GM18873 (cell line): ENCODE measurements around the gene TINCR.

Source experiments
- ATAC-seq: cut with Tn5 transposase; IDR thresholded peaks from one replicate; pipeline ENCODE4 v1.9.1; 2021; ENCODE audit warnings: mild to moderate bottlenecking, moderate library complexity, moderate number of reproducible peaks; ENCODE audit not compliant: unreplicated experiment, low FRiP score

Gene TINCR

DNA sequence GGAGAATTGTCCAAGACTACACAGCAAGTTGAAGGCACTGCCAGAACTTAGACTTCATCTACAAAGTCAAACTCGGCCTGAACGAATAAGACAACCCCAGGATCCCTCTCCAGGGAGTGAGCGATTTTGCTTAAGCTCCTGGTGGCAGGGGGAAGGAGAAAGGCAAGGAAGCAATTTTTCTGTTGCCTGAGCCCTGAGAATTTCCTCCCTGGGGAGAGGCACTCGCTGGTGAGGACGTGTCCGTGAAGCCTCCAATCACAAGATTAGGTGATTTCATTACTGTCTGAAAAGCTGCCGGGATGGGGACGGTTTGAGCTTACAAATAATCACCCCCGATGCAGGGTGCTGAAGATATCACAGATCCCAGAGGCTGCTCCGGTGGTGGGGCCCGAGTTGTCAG, 45.6 kb downstream of the TINCR start:
- no peak for ATAC-seq

GRCh38 chr19:5520501-5520900, 47.3 kb downstream of the TINCR start:
- ATAC-seq = no peak

DNA sequence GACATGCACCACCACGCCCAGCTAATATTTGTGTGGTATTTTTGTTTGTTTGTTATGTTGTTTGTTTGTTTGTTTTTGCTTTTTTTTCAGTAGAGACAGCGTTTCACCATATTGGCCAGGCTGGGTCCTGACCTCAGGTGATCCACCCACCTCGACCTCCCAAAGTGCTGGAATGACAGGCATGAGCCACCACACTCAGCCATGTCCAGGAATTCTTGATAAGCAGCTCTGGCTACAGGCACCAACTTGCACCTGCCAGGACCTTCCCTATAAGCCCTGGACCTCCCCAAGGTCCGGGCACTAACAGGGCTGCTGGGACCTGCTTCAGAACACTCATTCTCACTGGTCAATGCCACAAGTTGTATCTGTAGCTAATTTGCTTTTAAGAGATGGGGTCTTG, 48.7 kb downstream of the TINCR start:
- no peak for ATAC-seq

DNA sequence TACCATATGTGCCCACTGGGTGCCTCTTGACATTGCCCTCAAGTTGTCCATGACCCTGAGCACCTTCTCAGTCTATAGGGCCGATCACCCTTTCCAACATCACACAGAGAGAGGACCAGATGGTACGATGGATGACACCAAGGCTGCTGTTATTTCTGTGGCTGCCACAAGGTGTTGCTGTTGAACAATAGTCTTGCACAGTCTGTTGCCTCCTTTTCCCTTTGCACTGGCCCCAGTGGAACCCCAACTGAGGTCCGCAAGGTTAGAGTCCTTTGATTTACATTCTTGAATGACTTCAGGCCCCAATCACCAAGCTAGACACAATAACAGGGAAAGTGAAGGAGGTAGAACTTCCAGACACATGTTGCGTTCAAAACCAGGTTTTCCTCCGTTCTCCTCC, 52.0 kb downstream of the TINCR start:
- ATAC-seq = no peak

DNA sequence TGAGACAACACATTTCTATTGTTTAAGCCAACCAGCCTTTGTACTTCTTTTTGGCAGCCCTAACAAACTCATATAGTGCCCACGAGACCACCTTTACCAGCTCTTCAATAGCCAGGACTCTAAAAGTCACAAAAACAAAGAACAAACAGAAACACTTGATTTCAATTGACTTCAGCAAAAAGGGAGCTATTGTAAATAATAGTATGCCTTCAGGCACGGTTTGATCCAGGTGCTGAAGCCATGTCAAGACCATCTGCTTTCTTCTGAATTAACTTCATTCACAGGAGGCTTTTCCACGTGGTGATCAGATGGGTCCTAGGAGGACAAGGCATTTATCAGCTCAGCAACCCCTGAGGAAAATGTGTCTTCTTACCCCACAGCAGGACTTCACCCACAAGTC, 53.8 kb downstream of the TINCR start:
- no peak for ATAC-seq

DNA sequence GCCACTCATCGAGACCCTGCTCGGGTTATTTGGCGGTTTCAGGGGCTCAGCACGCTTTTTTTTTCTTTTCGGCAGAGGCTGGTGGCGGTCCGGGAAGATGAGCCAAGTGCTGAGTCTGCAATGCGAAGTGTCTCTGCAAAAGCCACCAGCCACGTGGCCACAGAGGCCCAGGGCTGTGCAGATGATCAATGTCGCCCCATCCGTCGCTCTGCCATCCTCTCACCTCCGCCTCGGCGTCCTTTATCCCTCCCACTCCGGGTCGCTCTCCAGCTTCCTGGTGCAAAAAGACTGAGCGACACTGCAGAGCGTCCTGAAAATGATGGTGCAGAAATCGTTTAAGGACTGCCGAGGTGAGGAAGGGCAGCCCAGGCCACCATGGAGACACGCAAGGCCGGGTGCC, 55.0 kb downstream of the TINCR start:
- ATAC-seq = no peak
